ENCODE measurements around the gene RFLNA.
"Not testable (repeated sequence)": the region's sequence is repeated elsewhere in the genome, so short reads cannot be mapped to it uniquely, and the experiment has no call there.

Gene RFLNA

GRCh38 chr12:124296916-124297351, 2.0 kb downstream of the RFLNA start:
- no peak overlapping the region for H3K4me3 ChIP-seq (ENCODE audit: low read depth, low read length)
- no peak for DNase-seq (ENCODE audit: low read depth, low spot score)
- no peak for TF ChIP-seq CTCF (IDR thresholded peaks at IDR 0.05; ENCODE audit: insufficient read depth, low read length, missing control alignments)
- POLR2A ChIA-PET = no interaction called here
- CTCF ChIA-PET = interaction anchor here (1.4 kb wide), 1 partner anchor 261 kb away, joined by 4 read pairs; no protein-coding TSS in a partner anchor

DNA sequence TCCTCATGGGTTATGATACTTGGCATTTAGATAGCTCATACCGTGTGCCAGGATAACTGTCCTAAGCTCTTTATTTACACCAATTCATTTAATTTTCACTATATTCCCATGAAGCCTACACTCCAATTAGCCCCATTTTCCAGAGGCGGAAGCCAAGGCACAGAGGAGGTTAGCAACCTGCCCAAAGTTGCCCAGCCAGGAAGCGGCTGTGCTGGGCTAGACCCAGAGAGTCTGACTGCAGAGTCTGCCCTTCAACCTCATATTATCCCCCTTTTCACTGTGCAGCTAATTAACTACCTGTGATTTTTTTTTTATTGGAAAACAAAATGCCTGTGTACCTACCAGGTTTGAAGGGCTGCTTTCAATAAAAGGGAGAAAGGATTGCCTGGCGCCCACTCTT, 2.5 kb downstream of the RFLNA start:
- POLR2A ChIA-PET = no interaction called here
- DNase-seq (ENCODE audit: low read depth, low spot score) = no peak
- CTCF ChIA-PET = interaction anchor here (1.4 to 2.2 kb wide), 2 partner anchors 244 to 261 kb away, joined by 4 to 11 read pairs; no protein-coding TSS in a partner anchor
- no peak for TF ChIP-seq CTCF (IDR thresholded peaks at IDR 0.05; ENCODE audit: insufficient read depth, low read length, missing control alignments)
- H3K4me3 ChIP-seq (ENCODE audit: low read depth, low read length) = no peak overlapping the region

GRCh38 chr12:124297856-124298255, 3.0 kb downstream of the RFLNA start:
- POLR2A ChIA-PET = no interaction called here
- CTCF ChIA-PET = interaction anchor here (1.4 to 2.2 kb wide), 2 partner anchors 245 to 262 kb away, joined by 4 to 11 read pairs; no protein-coding TSS in a partner anchor
- no peak overlapping the region for H3K4me3 ChIP-seq (ENCODE audit: low read depth, low read length)
- no peak for DNase-seq (ENCODE audit: low read depth, low spot score)
- TF ChIP-seq CTCF (IDR thresholded peaks at IDR 0.05; ENCODE audit: insufficient read depth, low read length, missing control alignments) = no peak

DNA sequence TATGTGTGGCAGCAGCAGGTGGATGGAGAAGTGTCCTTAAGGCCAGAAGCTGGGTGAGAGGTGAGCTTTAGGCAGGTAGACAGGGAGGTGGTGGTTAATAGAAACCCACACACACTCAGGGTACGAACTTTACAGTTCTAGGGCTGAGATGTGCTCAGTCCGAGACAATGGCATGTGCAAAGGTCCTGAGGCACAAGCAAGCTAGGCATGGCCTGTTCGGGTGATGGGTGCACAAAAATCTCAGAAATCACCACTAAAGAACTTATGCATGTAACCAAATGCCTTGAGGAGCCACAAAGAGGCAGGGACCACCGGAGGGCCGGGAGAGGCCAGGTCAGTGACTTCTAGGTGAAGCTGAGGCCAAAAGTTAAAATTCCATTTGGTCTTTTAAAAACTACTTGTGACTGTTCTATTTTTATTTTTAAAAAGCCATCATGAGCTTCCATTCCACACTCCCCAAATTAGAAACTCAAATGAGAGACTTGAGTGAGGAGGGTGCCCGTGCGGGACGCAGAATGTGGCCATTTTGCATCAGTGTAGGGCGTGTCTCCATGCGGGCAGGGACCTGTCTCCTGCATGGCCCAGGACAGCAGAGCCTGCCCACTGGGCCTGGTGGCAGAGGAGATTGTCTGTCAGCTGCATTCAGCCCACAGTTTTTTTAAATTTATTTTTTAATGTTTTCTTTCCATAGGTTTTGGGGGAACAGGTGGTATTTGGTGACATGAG, 4.0 kb downstream of the RFLNA start:
- no peak for TF ChIP-seq CTCF (IDR thresholded peaks at IDR 0.05; ENCODE audit: insufficient read depth, low read length, missing control alignments)
- POLR2A ChIA-PET = no interaction called here
- DNase-seq (ENCODE audit: low read depth, low spot score) = no peak
- CTCF ChIA-PET = interaction anchor here (0.7 to 2.2 kb wide), 2 partner anchors 13 to 246 kb away, joined by 3 to 11 read pairs; no protein-coding TSS in a partner anchor
- H3K4me3 ChIP-seq (ENCODE audit: low read depth, low read length) = no peak overlapping the region

GRCh38 chr12:124299628-124300388, 4.9 kb downstream of the RFLNA start:
- ChIA-PET POLR2A (no interaction called here), CTCF (interaction anchor here (1.3 kb wide), 1 partner anchor 21 kb away, joined by 3 read pairs; no protein-coding TSS in a partner anchor)

GRCh38 chr12:124300657-124301056, 5.8 kb downstream of the RFLNA start:
- POLR2A ChIA-PET; DNase-seq (ENCODE audit: low read depth, low spot score); H3K4me3 ChIP-seq (ENCODE audit: low read depth, low read length): not testable (repeated sequence)
- CTCF ChIA-PET = interaction anchor here (1.3 to 1.8 kb wide), 2 partner anchors 20 to 268 kb away, joined by 3 to 4 read pairs; no protein-coding TSS in a partner anchor

More at GRCh38 chr12:124299628-124300388, 4.9 kb downstream of the RFLNA start:
- DNase-seq (ENCODE audit: low read depth, low spot score) = no peak
- TF ChIP-seq CTCF (IDR thresholded peaks at IDR 0.05; ENCODE audit: insufficient read depth, low read length, missing control alignments) = no peak
- no peak overlapping the region for H3K4me3 ChIP-seq (ENCODE audit: low read depth, low read length)
